Stimulated activated naive CD8-positive, alpha-beta T cell treated with anti-CD3 and anti-CD28 coated beads, Interleukin-15, Interleukin-2, amounts not matched to agents 100 ng/mL and 50 ng/mL, for 24 hours (primary cell): ENCODE results near the gene DPP7.

Experiments used
- H3K27ac Mint-ChIP-seq: one replicate; pipeline ENCODE4 v1.8.0; 2021; ENCODE audit warnings: mild to moderate bottlenecking, mixed read lengths
- H3K27me3 Mint-ChIP-seq: one replicate; pipeline ENCODE4 v1.8.0; 2021; ENCODE audit warnings: mixed read lengths
- H3K36me3 Mint-ChIP-seq: one replicate; pipeline ENCODE4 v1.8.0; 2021; ENCODE audit warnings: low read depth, mixed read lengths
- H3K4me1 Mint-ChIP-seq: one replicate; pipeline ENCODE4 v1.8.0; 2021; ENCODE audit warnings: low read depth, mixed read lengths
- H3K4me3 Mint-ChIP-seq: one replicate; pipeline ENCODE4 v1.8.0; 2021; ENCODE audit warnings: mild to moderate bottlenecking, mixed read lengths
- H3K9me3 Mint-ChIP-seq: one replicate; pipeline ENCODE4 v1.8.0; 2021; ENCODE audit warnings: mixed read lengths

The DPP7 gene

GRCh38 chr9:137112564-137113384 is 1.8 kb downstream of the DPP7 start:
- H3K4me3 Mint-ChIP-seq = peak overlapping the region; percentile 79
- H3K4me1 Mint-ChIP-seq = peaks cover 5% of the 10 kb centered on the region
- no peaks in the 10 kb centered on the region for H3K9me3 Mint-ChIP-seq
- no peaks in the 10 kb centered on the region for H3K27me3 Mint-ChIP-seq
- H3K27ac Mint-ChIP-seq = peak overlapping the region; percentile 84
- peaks cover 12% of the 10 kb centered on the region for H3K36me3 Mint-ChIP-seq

GRCh38 chr9:137111788-137112563 is 2.6 kb downstream of the DPP7 start:
- Mint-ChIP-seq H3K36me3 (peaks cover 12% of the 10 kb centered on the region), H3K4me1 (peaks cover 5% of the 10 kb centered on the region), H3K27ac (no peak overlapping the region), H3K27me3 (no peaks in the 10 kb centered on the region), H3K9me3 (no peaks in the 10 kb centered on the region), H3K4me3 (no peak overlapping the region)

- Mint-ChIP-seq H3K27ac (no peak overlapping the region), H3K4me1 (peaks cover 5% of the 10 kb centered on the region), H3K36me3 (peaks cover 12% of the 10 kb centered on the region), H3K4me3 (no peak overlapping the region), H3K27me3 (no peaks in the 10 kb centered on the region), H3K9me3 (no peaks in the 10 kb centered on the region)
Observed at GRCh38 chr9:137110911-137111787, 3.4 kb downstream of the DPP7 start.

GRCh38 chr9:137110147-137110910 is 4.2 kb downstream of the DPP7 start:
- H3K4me3 Mint-ChIP-seq = no peak overlapping the region
- H3K36me3 Mint-ChIP-seq = peaks cover 14% of the 10 kb centered on the region
- H3K27me3 Mint-ChIP-seq = no peaks in the 10 kb centered on the region
- H3K4me1 Mint-ChIP-seq = peaks cover 5% of the 10 kb centered on the region
- H3K27ac Mint-ChIP-seq = no peak overlapping the region
- H3K9me3 Mint-ChIP-seq = no peaks in the 10 kb centered on the region

- H3K4me3 Mint-ChIP-seq = no peak overlapping the region
- H3K27me3 Mint-ChIP-seq = no peaks in the 10 kb centered on the region
- peaks cover 5% of the 10 kb centered on the region for H3K4me1 Mint-ChIP-seq
- H3K36me3 Mint-ChIP-seq = peaks cover 19% of the 10 kb centered on the region
- H3K27ac Mint-ChIP-seq = no peak overlapping the region
- no peaks in the 10 kb centered on the region for H3K9me3 Mint-ChIP-seq
Observed at GRCh38 chr9:137109250-137110146, 5.0 kb downstream of the DPP7 start.

GRCh38 chr9:137108608-137109249 is 5.8 kb downstream of the DPP7 start:
- no peaks in the 10 kb centered on the region for H3K9me3 Mint-ChIP-seq
- H3K27ac Mint-ChIP-seq = no peak overlapping the region
- peaks cover 19% of the 10 kb centered on the region for H3K36me3 Mint-ChIP-seq
- peaks cover 5% of the 10 kb centered on the region for H3K4me1 Mint-ChIP-seq
- no peak overlapping the region for H3K4me3 Mint-ChIP-seq
- H3K27me3 Mint-ChIP-seq = no peaks in the 10 kb centered on the region

GRCh38 chr9:137107982-137108381 is 6.6 kb downstream of the DPP7 start:
- Mint-ChIP-seq H3K27ac (no peak overlapping the region), H3K9me3 (no peaks in the 10 kb centered on the region), H3K4me3 (no peak overlapping the region), H3K27me3 (no peaks in the 10 kb centered on the region), H3K4me1 (peaks cover 1% of the 10 kb centered on the region), H3K36me3 (peaks cover 14% of the 10 kb centered on the region)

- Mint-ChIP-seq H3K27ac (no peak overlapping the region), H3K9me3 (no peaks in the 10 kb centered on the region)
Observed at GRCh38 chr9:137107312-137107921, 7.1 kb downstream of the DPP7 start.

GRCh38 chr9:137106662-137107250 is 7.8 kb downstream of the DPP7 start:
- H3K4me3 Mint-ChIP-seq = no peak overlapping the region
- no peaks in the 10 kb centered on the region for H3K4me1 Mint-ChIP-seq
- no peaks in the 10 kb centered on the region for H3K27me3 Mint-ChIP-seq
- H3K36me3 Mint-ChIP-seq = peaks cover 11% of the 10 kb centered on the region
- no peak overlapping the region for H3K27ac Mint-ChIP-seq
- H3K9me3 Mint-ChIP-seq = no peaks in the 10 kb centered on the region

More at GRCh38 chr9:137107312-137107921, 7.1 kb downstream of the DPP7 start:
- H3K27me3 Mint-ChIP-seq = no peaks in the 10 kb centered on the region
- no peak overlapping the region for H3K4me3 Mint-ChIP-seq
- peaks cover 11% of the 10 kb centered on the region for H3K36me3 Mint-ChIP-seq
- no peaks in the 10 kb centered on the region for H3K4me1 Mint-ChIP-seq

GRCh38 chr9:137105814-137106661 is 8.5 kb downstream of the DPP7 start:
- H3K4me3 Mint-ChIP-seq = no peak overlapping the region
- no peaks in the 10 kb centered on the region for H3K4me1 Mint-ChIP-seq
- H3K36me3 Mint-ChIP-seq = peaks cover 11% of the 10 kb centered on the region
- H3K9me3 Mint-ChIP-seq = no peaks in the 10 kb centered on the region
- no peaks in the 10 kb centered on the region for H3K27me3 Mint-ChIP-seq
- no peak overlapping the region for H3K27ac Mint-ChIP-seq

GRCh38 chr9:137103206-137103999 is 11.1 kb downstream of the DPP7 start:
- Mint-ChIP-seq H3K4me1 (no peaks in the 10 kb centered on the region), H3K27me3 (no peaks in the 10 kb centered on the region), H3K9me3 (no peaks in the 10 kb centered on the region), H3K27ac (no peak overlapping the region), H3K4me3 (no peak overlapping the region), H3K36me3 (peaks cover 12% of the 10 kb centered on the region)
